HepG2 (cell line): ENCODE measurements around the gene GNRH2. TPM values are rescaled to one million over a fixed set of nuclear protein-coding genes. Genes with fewer than 3 reads are reported as not detected.

Experiments
- ATAC-seq: fragments of 200-7000 bp; cut with Tn5 transposase; 3 replicates; pipeline ENCODE4 v1.9.1; 2020; ENCODE audit warnings: mild to moderate bottlenecking, moderate library complexity
- BruUV-seq: library from RNA; stranded (reverse); fragments of 400-500 nt; replicated peaks from 2 replicates; lab custom pipeline; 2021; lab: Mats Ljungman, UMichigan
- CTCF ChIA-PET: fragments of 300-600 bp; formaldehyde crosslinking; extraction: SDS; loops from one replicate; lab custom pipeline; 2021; ENCODE audit warnings: low total read pairs, inconsistent platforms, low intra/inter-chr PET ratio; lab: Yijun Ruan, JAX
- POLR2A ChIA-PET: fragments of 350-600 bp; sonication (Branson Sonifier 250); formaldehyde crosslinking; loops from one replicate; lab custom pipeline; 2020; ENCODE audit warnings: antibody characterized with exemption, inconsistent platforms; lab: Yijun Ruan, JAX
- DNase-seq: peaks from one replicate; pipeline ENCODE4 v3.0.0-alpha.2; 2015; ENCODE audit warnings: low spot score
- FAIRE-seq: peaks from 3 replicates; lab custom pipeline; 2011; peaks lifted over from hg19 to GRCh38; lab: Jason Lieb, UNC
- H2AFZ ChIP-seq: one replicate; pipeline ENCODE4 v1.6.1; 2011; ENCODE audit warnings: low read length, inconsistent platforms
- H3K27ac ChIP-seq: fragments of 300-600 bp; 3 replicates; pipeline ENCODE4 v1.8.0; 2011; ENCODE audit warnings: mixed run types, mild to moderate bottlenecking, mixed read lengths, low read length, inconsistent platforms; ENCODE audit not compliant: insufficient read depth; ENCODE audit errors: extremely low read length
- H3K27me3 ChIP-seq, 2 experiments: fragments of 200-600 bp in 1 of 2; 2 replicates in 1 of 2; 3 replicates in 1 of 2; pipeline versions ENCODE4 v1.6.0 to v1.8.0; 2011; ENCODE audit warnings: low read length in 2 of 2, mild to moderate bottlenecking in 2 of 2, moderate library complexity in 2 of 2, inconsistent platforms in 1 of 2; ENCODE audit not compliant: insufficient read depth in 2 of 2, control insufficient read depth in 1 of 2
- H3K36me3 ChIP-seq, 2 experiments: fragments of 200-600 bp in 1 of 2; replicated peaks in 1 of 2; 2 replicates in 1 of 2; 3 replicates in 1 of 2; pipeline versions ENCODE4 v1.5.1 to v1.8.0; 2011; ENCODE audit warnings: low read length in 2 of 2, inconsistent platforms in 1 of 2; ENCODE audit not compliant: insufficient read depth in 2 of 2, control insufficient read depth in 1 of 2
- H3K4me1 ChIP-seq: 2 replicates; pipeline ENCODE4 v1.5.1; 2012; ENCODE audit warnings: low read length, inconsistent platforms; ENCODE audit not compliant: insufficient read depth
- H3K4me2 ChIP-seq: 2 replicates; pipeline ENCODE4 v1.6.0; 2011; ENCODE audit warnings: low read depth, low read length, inconsistent platforms
- H3K4me3 ChIP-seq, 3 experiments: fragments of 200-600 bp in 1 of 3; sonication (generic), shearing (Covaris generic) in 1 of 3; replicated peaks in 1 of 3; 2 replicates each; pipeline ENCODE4 v1.5.1; 2011 to 2016; ENCODE audit warnings: low read length in 3 of 3, inconsistent platforms in 2 of 3, low read depth in 2 of 3, mild to moderate bottlenecking in 2 of 3, control low read depth in 1 of 3, mixed read lengths in 1 of 3; ENCODE audit not compliant: insufficient read depth in 1 of 3
- H3K79me2 ChIP-seq: one replicate; pipeline ENCODE4 v1.6.1; 2011; ENCODE audit warnings: low read length, inconsistent platforms; ENCODE audit not compliant: insufficient read depth
- H3K9ac ChIP-seq: 2 replicates; pipeline ENCODE4 v1.6.0; 2011; ENCODE audit warnings: mild to moderate bottlenecking, low read depth, low read length, inconsistent platforms; ENCODE audit not compliant: insufficient read depth
- H3K9me3 ChIP-seq: 2 replicates; pipeline ENCODE4 v1.5.1; 2012; ENCODE audit warnings: mild to moderate bottlenecking, low read length
- H4K20me1 ChIP-seq: 2 replicates; pipeline ENCODE4 v1.6.0; 2011; ENCODE audit warnings: inconsistent platforms, mild to moderate bottlenecking, low read length, moderate library complexity; ENCODE audit not compliant: insufficient read depth
- ARID3A ChIP-seq: IDR thresholded peaks from 2 replicates; pipeline ENCODE4 v1.6.1; 2012; ENCODE audit warnings: low read depth, low read length, improper control_type of control experiment
- ATF1 ChIP-seq: IDR thresholded peaks from 2 replicates; pipeline ENCODE4 v1.6.1; 2016; ENCODE audit warnings: mild to moderate bottlenecking, control low read depth
- BORCS8-MEF2B ChIP-seq: sonication (generic); formaldehyde crosslinking; IDR thresholded peaks from 2 replicates; pipeline ENCODE4 v1.8.0; 2022; ENCODE audit warnings: mild to moderate bottlenecking, missing genetic modification reagents
- CBX5 ChIP-seq: sonication (generic); formaldehyde crosslinking; IDR thresholded peaks from 2 replicates; pipeline ENCODE4 v1.4.0; 2020; ENCODE audit warnings: missing genetic modification reagents, borderline replicate concordance
- FOSL1 ChIP-seq: sonication (generic); formaldehyde crosslinking; IDR thresholded peaks from 2 replicates; pipeline ENCODE4 v1.9.0; 2021; ENCODE audit warnings: missing genetic modification reagents, borderline replicate concordance
- KAT7 ChIP-seq: IDR thresholded peaks from 2 replicates; pipeline ENCODE4 v1.6.1; 2018; ENCODE audit warnings: borderline replicate concordance, missing compliant biosample characterization
- NFIC ChIP-seq: IDR thresholded peaks from 2 replicates; pipeline ENCODE4 v1.6.1; 2012; ENCODE audit warnings: mild to moderate bottlenecking, low read length, inconsistent platforms
- NFYC ChIP-seq: IDR thresholded peaks from 2 replicates; pipeline ENCODE4 v1.6.1; 2016; ENCODE audit warnings: missing genetic modification reagents, missing compliant biosample characterization
- NR0B2 ChIP-seq: sonication (generic); formaldehyde crosslinking; IDR thresholded peaks from 2 replicates; pipeline ENCODE4 v1.4.0; 2020; ENCODE audit warnings: mild to moderate bottlenecking, missing genetic modification reagents
- PHB2 ChIP-seq: fragments of 450-650 bp; IDR thresholded peaks from 2 replicates; pipeline ENCODE4 v1.6.1; 2018; ENCODE audit not compliant: partially characterized antibody
- POLR2AphosphoS2 ChIP-seq: IDR thresholded peaks from 2 replicates; pipeline ENCODE4 v1.6.1; 2011; ENCODE audit warnings: low read depth, low read length, improper control_type of control experiment
- ZBTB46 ChIP-seq: sonication (generic); formaldehyde crosslinking; IDR thresholded peaks from 2 replicates; pipeline ENCODE4 v1.4.0; 2020; ENCODE audit warnings: mild to moderate bottlenecking, missing genetic modification reagents, borderline replicate concordance
- ZFP1 ChIP-seq: IDR thresholded peaks from 2 replicates; pipeline ENCODE4 v1.6.1; 2016
- ZNF17 ChIP-seq: sonication (generic); formaldehyde crosslinking; IDR thresholded peaks from 2 replicates; pipeline ENCODE4 v1.5.0; 2020; ENCODE audit warnings: mild to moderate bottlenecking, missing genetic modification reagents
- ZNF180 ChIP-seq: sonication (generic); formaldehyde crosslinking; IDR thresholded peaks from 2 replicates; pipeline ENCODE4 v1.4.0; 2020; ENCODE audit warnings: low read depth, missing genetic modification reagents, borderline replicate concordance
- ZNF205 ChIP-seq: IDR thresholded peaks from 2 replicates; pipeline ENCODE4 v1.6.1; 2018; ENCODE audit warnings: missing biosample characterization, missing genetic modification reagents
- ZNF329 ChIP-seq: sonication (generic); formaldehyde crosslinking; IDR thresholded peaks from 2 replicates; pipeline ENCODE4 v1.9.0; 2021; ENCODE audit warnings: low read depth, mild to moderate bottlenecking, missing genetic modification reagents
- ZNF430 ChIP-seq: sonication (generic); formaldehyde crosslinking; IDR thresholded peaks from 2 replicates; pipeline ENCODE4 v1.9.0; 2021; ENCODE audit warnings: mild to moderate bottlenecking, missing genetic modification reagents
- ZNF543 ChIP-seq: sonication (generic); formaldehyde crosslinking; IDR thresholded peaks from 2 replicates; pipeline ENCODE4 v1.4.0; 2020; ENCODE audit warnings: mild to moderate bottlenecking, missing genetic modification reagents
- ZNF556 ChIP-seq: sonication (generic); formaldehyde crosslinking; IDR thresholded peaks from 2 replicates; pipeline ENCODE4 v1.4.0; 2020; ENCODE audit warnings: mild to moderate bottlenecking, missing genetic modification reagents, borderline replicate concordance
- ZNF563 ChIP-seq: sonication (generic); formaldehyde crosslinking; IDR thresholded peaks from 2 replicates; pipeline ENCODE4 v1.8.0; 2022; ENCODE audit warnings: mild to moderate bottlenecking, moderate library complexity, missing genetic modification reagents
- ZSCAN31 ChIP-seq: sonication (generic); formaldehyde crosslinking; IDR thresholded peaks from 2 replicates; pipeline ENCODE4 v1.5.0; 2020; ENCODE audit warnings: low read depth, mild to moderate bottlenecking, missing genetic modification reagents
- WGBS: methylation state at CpG from one replicate; pipeline ENCODE4 v1.1.6; 2017; ENCODE audit warnings: low lambda C conversion rate; 5-methylcytosine and 5-hydroxymethylcytosine counted together
- in situ Hi-C: cut with HindIII; loops from 2 replicates; pipeline ENCODE4 v1.10.0; 2017; ENCODE audit warnings: low pct_unique_long_range_greater_than_20kb; ENCODE audit not compliant: extremely low pct_ligation_motif_present
- intact Hi-C: fragments of 100-400 bp; cut with micrococcal nuclease; formaldehyde crosslinking; loops from one replicate; pipeline ENCODE4 v1.10.0; 2022; ENCODE audit not compliant: unreplicated experiment
- polyA plus RNA-seq, 8 experiments: library from polyadenylated mRNA; depleted of rRNA in 3 of 8; stranded (reverse) in 7 of 8; unstranded in 1 of 8; fragments of >200 nt; fragmentation: Illumina TruSeq in 4 of 8; extraction: Trizol in 4 of 8; gene quantifications; 2 replicates each; pipeline versions ENCODE4 v1.2.1 to v1.2.3, GENCODE V29; 2011 to 2016; ENCODE audit warnings: low read depth in 4 of 8, missing spikeins in 1 of 8, mixed read lengths in 1 of 8; ENCODE audit not compliant: insufficient read depth in 1 of 8
- total RNA-seq, 5 experiments: library from RNA; depleted of rRNA; stranded (reverse); fragments of >200 nt; fragmentation: Illumina TruSeq; extraction: Trizol; gene quantifications; 2 replicates each; pipeline ENCODE4 v1.2.3, GENCODE V29; 2016; ENCODE audit warnings: low read depth in 1 of 5

Gene GNRH2
- total and polyA plus RNA-seq, 2 of the 13 experiments (the other 11 are each of a cell fraction or from before 2014, with no cell fraction given) = 0.28 TPM; not detected in 1

GRCh38 chr20:3045042-3045815 lies 1.8 kb downstream of the GNRH2 start:
- H3K27me3 ChIP-seq = no peaks in the 10 kb centered on the region; a peak in 1 of 5 replicates
- H3K36me3 ChIP-seq = peaks cover 19 to 30% of the 10 kb centered on the region in 2 experiments
- H3K9ac ChIP-seq = peak overlapping the region; percentile 89
- FAIRE-seq (no peak), ATAC-seq (peak; percentile 77), DNase-seq (no peak)
- no peaks in the 10 kb centered on the region for H3K9me3 ChIP-seq
- CTCF ChIA-PET = no interaction called here
- H2AFZ ChIP-seq = peak overlapping the region; percentile 65
- 6% methylated on average over 12 of the region's 24 CpGs for WGBS
- no peaks in the 10 kb centered on the region for H4K20me1 ChIP-seq
- intact Hi-C loops = loop anchor here (10.0 kb wide), 1 partner anchor 130 kb away; no protein-coding TSS in a partner anchor
- POLR2A ChIA-PET = interaction anchor here (0.6 to 2.4 kb wide), 20 partner anchors 9 to 392 kb away, joined by 3 to 10 read pairs (median 4); partner anchors contain the start of genes FASTKD5, IDH3B, NOP56 and PCED1A
- H3K27ac ChIP-seq = peak overlapping the region; percentile 85
- H3K4me1 ChIP-seq = peaks cover 42% of the 10 kb centered on the region
- H3K4me2 ChIP-seq = peak overlapping the region; percentile 99
- peaks cover 18% of the 10 kb centered on the region for H3K79me2 ChIP-seq
- H3K4me3 ChIP-seq = peak overlapping the region; percentile 89 to 97 (median 95)
- in situ Hi-C loops = no loop called here
- BruUV-seq = TSS peak; percentile 86
- TF ChIP-seq CBX5 (CRISPR knock-in tag) (no peak), NFYC (CRISPR knock-in tag) (peak; percentile 49; the same call in 1 of the 2 replicates), NR0B2 (CRISPR knock-in tag) (no peak), ZNF329 (CRISPR knock-in tag) (no peak), ARID3A (no peak), BORCS8-MEF2B (CRISPR knock-in tag) (no peak), POLR2AphosphoS2 (no peak), ZNF17 (CRISPR knock-in tag) (no peak), NFIC (no peak), ZNF180 (CRISPR knock-in tag) (no peak), FOSL1 (CRISPR knock-in tag) (no peak), ZNF205 (CRISPR knock-in tag) (0 out of 2 replicates have a peak, but pooled peaks have one; percentile 23), ZSCAN31 (no peak), ATF1 (CRISPR knock-in tag) (no peak), ZBTB46 (CRISPR knock-in tag) (0 out of 2 replicates have a peak, but pooled peaks have one; percentile 12), ZNF563 (CRISPR knock-in tag) (no peak), ZNF543 (no peak), ZFP1 (CRISPR knock-in tag) (no peak), ZNF556 (CRISPR knock-in tag) (no peak), PHB2 (no peak), KAT7 (CRISPR knock-in tag) (no peak), ZNF430 (no peak)
